Urothelium cell line (cell line): Measurements from ENCODE around the gene FGFR1OP2.
"Not testable (repeated sequence)": the region's sequence is repeated elsewhere in the genome, so short reads cannot be mapped to it uniquely, and the experiment has no call there.

Experiments
- DNase-seq: peaks from one replicate; pipeline ENCODE4 v3.0.0; 2011; ENCODE audit warnings: low spot score, mixed read lengths
- FAIRE-seq: peaks from 2 replicates; lab custom pipeline; 2011; peaks lifted over from hg19 to GRCh38; lab: Jason Lieb, UNC

The FGFR1OP2 gene

GRCh38 chr12:26940516-26941214 is 2.4 kb downstream of the FGFR1OP2 start:
- DNase-seq (no peak), FAIRE-seq (no peak)

GRCh38 chr12:26941215-26941594 is 2.9 kb downstream of the FGFR1OP2 start:
- FAIRE-seq (no peak), DNase-seq (no peak)

- DNase-seq (no peak), FAIRE-seq (no peak)
These were observed 10.0 kb downstream of the FGFR1OP2 start for GRCh38 chr12:26948309-26948708.

- FAIRE-seq (no peak), DNase-seq (no peak)
These were observed 15.2 kb downstream of the FGFR1OP2 start for GRCh38 chr12:26953447-26953846.

- DNase-seq = no peak
- FAIRE-seq = no peak
These were observed 15.8 kb downstream of the FGFR1OP2 start for GRCh38 chr12:26954027-26954426.

- not testable (repeated sequence) for DNase-seq, FAIRE-seq
These were observed 23.1 kb downstream of the FGFR1OP2 start for GRCh38 chr12:26961391-26961790.

- no peak for FAIRE-seq
- DNase-seq = no peak
These were observed 23.5 kb downstream of the FGFR1OP2 start for GRCh38 chr12:26961803-26962202.

- FAIRE-seq (no peak), DNase-seq (no peak)
These were observed 25.1 kb downstream of the FGFR1OP2 start for GRCh38 chr12:26963413-26963812.

- FAIRE-seq = no peak
These were observed 28.6 kb downstream of the FGFR1OP2 start for GRCh38 chr12:26966842-26967241.

GRCh38 chr12:26970136-26970535 is 31.9 kb downstream of the FGFR1OP2 start:
- DNase-seq = no peak
- FAIRE-seq = no peak

More at GRCh38 chr12:26966842-26967241, 28.6 kb downstream of the FGFR1OP2 start:
- no peak for DNase-seq

GRCh38 chr12:26971963-26972362 is 33.7 kb downstream of the FGFR1OP2 start:
- DNase-seq = no peak
- FAIRE-seq = no peak

GRCh38 chr12:26976687-26977086 is 38.4 kb downstream of the FGFR1OP2 start:
- DNase-seq = no peak
- no peak for FAIRE-seq

GRCh38 chr12:26978801-26979200 is 40.5 kb downstream of the FGFR1OP2 start:
- DNase-seq = no peak
- no peak for FAIRE-seq

GRCh38 chr12:26979733-26980132 is 41.5 kb downstream of the FGFR1OP2 start:
- FAIRE-seq = no peak
- DNase-seq = no peak

- DNase-seq (no peak), FAIRE-seq (no peak)
These were observed 44.6 kb downstream of the FGFR1OP2 start for GRCh38 chr12:26982866-26983265.

GRCh38 chr12:26987634-26988424 is 49.6 kb downstream of the FGFR1OP2 start:
- DNase-seq = no peak
- no peak for FAIRE-seq

- DNase-seq = no peak
- no peak for FAIRE-seq
These were observed 50.4 kb downstream of the FGFR1OP2 start for GRCh38 chr12:26988703-26989102.

GRCh38 chr12:26989873-26990272 is 51.6 kb downstream of the FGFR1OP2 start:
- DNase-seq (no peak), FAIRE-seq (no peak)

- FAIRE-seq = no peak
- DNase-seq = no peak
These were observed 53.6 kb downstream of the FGFR1OP2 start for GRCh38 chr12:26991826-26992225.

GRCh38 chr12:26994109-26994508 is 55.8 kb downstream of the FGFR1OP2 start:
- DNase-seq (no peak), FAIRE-seq (no peak)

- DNase-seq (no peak), FAIRE-seq (no peak)
These were observed 57.4 kb downstream of the FGFR1OP2 start for GRCh38 chr12:26995706-26996105.

- FAIRE-seq (no peak), DNase-seq (no peak)
These were observed 58.7 kb downstream of the FGFR1OP2 start for GRCh38 chr12:26997003-26997402.
